Measurements from ENCODE around the gene ABCA7.
A peak's percentile ranks its signal among the peaks of the same experiment; 100 is the strongest.

DNA sequence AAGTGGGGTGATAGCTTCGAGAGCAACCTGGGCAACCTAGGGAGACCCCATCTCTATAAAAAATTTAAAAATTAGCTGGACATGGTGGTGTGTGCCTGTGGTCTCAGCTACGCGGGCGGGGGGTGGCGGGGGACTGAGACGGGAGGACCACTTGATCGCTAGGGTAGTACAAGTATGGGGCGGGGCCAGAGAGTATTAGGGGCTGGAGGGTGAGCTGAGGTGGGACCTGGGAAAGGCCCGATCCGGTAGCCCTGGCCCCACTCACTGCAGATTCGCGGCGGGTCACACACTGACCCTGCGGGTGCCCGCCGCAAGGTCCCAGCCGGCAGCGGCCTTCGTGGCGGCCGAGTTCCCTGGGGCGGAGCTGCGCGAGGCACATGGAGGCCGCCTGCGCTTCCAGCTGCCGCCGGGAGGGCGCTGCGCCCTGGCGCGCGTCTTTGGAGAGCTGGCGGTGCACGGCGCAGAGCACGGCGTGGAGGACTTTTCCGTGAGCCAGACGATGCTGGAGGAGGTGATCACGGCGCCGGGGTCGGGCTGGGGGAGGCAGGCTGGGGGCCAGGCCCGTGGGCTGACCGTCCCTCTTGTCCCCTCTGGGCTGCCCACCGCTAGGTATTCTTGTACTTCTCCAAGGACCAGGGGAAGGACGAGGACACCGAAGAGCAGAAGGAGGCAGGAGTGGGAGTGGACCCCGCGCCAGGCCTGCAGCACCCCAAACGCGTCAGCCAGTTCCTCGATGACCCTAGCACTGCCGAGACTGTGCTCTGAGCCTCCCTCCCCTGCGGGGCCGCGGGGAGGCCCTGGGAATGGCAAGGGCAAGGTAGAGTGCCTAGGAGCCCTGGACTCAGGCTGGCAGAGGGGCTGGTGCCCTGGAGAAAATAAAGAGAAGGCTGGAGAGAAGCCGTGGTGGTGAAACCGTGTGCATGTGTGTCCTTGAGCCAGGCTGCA lies 25.0 kb downstream of the ABCA7 start:
- TF ChIP-seq, protein P1, sequence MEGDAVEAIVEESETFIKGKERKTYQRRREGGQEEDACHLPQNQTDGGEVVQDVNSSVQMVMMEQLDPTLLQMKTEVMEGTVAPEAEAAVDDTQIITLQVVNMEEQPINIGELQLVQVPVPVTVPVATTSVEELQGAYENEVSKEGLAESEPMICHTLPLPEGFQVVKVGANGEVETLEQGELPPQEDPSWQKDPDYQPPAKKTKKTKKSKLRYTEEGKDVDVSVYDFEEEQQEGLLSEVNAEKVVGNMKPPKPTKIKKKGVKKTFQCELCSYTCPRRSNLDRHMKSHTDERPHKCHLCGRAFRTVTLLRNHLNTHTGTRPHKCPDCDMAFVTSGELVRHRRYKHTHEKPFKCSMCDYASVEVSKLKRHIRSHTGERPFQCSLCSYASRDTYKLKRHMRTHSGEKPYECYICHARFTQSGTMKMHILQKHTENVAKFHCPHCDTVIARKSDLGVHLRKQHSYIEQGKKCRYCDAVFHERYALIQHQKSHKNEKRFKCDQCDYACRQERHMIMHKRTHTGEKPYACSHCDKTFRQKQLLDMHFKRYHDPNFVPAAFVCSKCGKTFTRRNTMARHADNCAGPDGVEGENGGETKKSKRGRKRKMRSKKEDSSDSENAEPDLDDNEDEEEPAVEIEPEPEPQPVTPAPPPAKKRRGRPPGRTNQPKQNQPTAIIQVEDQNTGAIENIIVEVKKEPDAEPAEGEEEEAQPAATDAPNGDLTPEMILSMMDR (IDR thresholded peaks at IDR 0.05) = peak; percentile 57 to 90 (median 74)
- TF ChIP-seq POLR2A (IDR thresholded peaks at IDR 0.05) = no peak

Data from adrenal gland (tissue), 5 donors.